Ishikawa (cell line): ENCODE results near the gene LGI1.
A peak's percentile ranks its signal among the peaks of the same experiment; 100 is the strongest.

Source experiments
- CEBPB ChIP-seq: IDR thresholded peaks from 2 replicates; pipeline ENCODE4 v1.6.1; 2012
- CREB1 ChIP-seq: IDR thresholded peaks from 2 replicates; pipeline ENCODE4 v1.6.1; 2012; ENCODE audit warnings: low read depth
- EGR1 ChIP-seq: IDR thresholded peaks from 2 replicates; pipeline ENCODE4 v1.6.1; 2012
- EP300 ChIP-seq: IDR thresholded peaks from 2 replicates; pipeline ENCODE4 v1.6.1; 2012; ENCODE audit warnings: borderline replicate concordance
- FOXM1 ChIP-seq: IDR thresholded peaks from 2 replicates; pipeline ENCODE4 v1.6.1; 2012; ENCODE audit warnings: low read depth, borderline replicate concordance
- NFIC ChIP-seq: IDR thresholded peaks from 2 replicates; pipeline ENCODE4 v1.6.1; 2012
- RAD21 ChIP-seq: IDR thresholded peaks from 2 replicates; pipeline ENCODE4 v1.6.1; 2012; ENCODE audit warnings: low read depth
- TAF1 ChIP-seq: IDR thresholded peaks from 2 replicates; pipeline ENCODE4 v1.6.1; 2012; ENCODE audit warnings: low read depth, mild to moderate bottlenecking
- TCF12 ChIP-seq: IDR thresholded peaks from 2 replicates; pipeline ENCODE4 v1.6.1; 2012; ENCODE audit warnings: low read depth
- TEAD4 ChIP-seq: IDR thresholded peaks from 2 replicates; pipeline ENCODE4 v1.6.1; 2012
- YY1 ChIP-seq: IDR thresholded peaks from 2 replicates; pipeline ENCODE4 v1.6.1; 2012; ENCODE audit warnings: low read depth
- ZBTB7A ChIP-seq: IDR thresholded peaks from 2 replicates; pipeline ENCODE4 v1.6.1; 2012; ENCODE audit warnings: low read depth
- TF ChIP-seq, protein P1 (sequence below): IDR thresholded peaks from 2 replicates; pipeline ENCODE4 v1.6.1; 2012; ENCODE audit warnings: low read depth, mild to moderate bottlenecking
- TF ChIP-seq, protein P2 (sequence below): IDR thresholded peaks from 2 replicates; pipeline ENCODE4 v1.6.1; 2012
- TF ChIP-seq, protein P3 (sequence below): IDR thresholded peaks from 2 replicates; pipeline ENCODE4 v1.6.1; 2012

LGI1 gene

DNA sequence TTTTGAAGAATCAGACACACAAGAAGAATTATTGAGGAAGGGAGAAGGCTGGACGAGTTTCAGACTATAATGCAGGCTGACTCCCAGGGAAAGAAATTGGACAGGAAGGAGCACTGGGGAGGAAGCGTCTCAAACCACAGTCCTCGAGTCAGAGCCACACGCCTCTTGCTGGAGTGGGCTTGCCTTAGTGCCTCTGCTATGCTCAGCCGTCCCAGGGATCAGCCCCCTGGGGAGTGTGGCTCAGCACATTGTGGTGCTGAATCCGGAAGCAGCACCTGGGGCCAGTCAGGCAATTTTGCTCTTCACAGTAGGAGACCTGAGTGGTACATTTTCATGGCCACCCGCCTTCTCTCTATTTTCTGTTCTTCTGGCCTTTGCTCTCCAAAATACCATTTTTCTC lies 68.6 kb downstream of the LGI1 start:
- TF ChIP-seq TEAD4 (0 out of 2 replicates have a peak, but pooled peaks have one; percentile 4), TCF12 (0 out of 2 replicates have a peak, but pooled peaks have one; percentile 69)
- TF ChIP-seq, protein P1, sequence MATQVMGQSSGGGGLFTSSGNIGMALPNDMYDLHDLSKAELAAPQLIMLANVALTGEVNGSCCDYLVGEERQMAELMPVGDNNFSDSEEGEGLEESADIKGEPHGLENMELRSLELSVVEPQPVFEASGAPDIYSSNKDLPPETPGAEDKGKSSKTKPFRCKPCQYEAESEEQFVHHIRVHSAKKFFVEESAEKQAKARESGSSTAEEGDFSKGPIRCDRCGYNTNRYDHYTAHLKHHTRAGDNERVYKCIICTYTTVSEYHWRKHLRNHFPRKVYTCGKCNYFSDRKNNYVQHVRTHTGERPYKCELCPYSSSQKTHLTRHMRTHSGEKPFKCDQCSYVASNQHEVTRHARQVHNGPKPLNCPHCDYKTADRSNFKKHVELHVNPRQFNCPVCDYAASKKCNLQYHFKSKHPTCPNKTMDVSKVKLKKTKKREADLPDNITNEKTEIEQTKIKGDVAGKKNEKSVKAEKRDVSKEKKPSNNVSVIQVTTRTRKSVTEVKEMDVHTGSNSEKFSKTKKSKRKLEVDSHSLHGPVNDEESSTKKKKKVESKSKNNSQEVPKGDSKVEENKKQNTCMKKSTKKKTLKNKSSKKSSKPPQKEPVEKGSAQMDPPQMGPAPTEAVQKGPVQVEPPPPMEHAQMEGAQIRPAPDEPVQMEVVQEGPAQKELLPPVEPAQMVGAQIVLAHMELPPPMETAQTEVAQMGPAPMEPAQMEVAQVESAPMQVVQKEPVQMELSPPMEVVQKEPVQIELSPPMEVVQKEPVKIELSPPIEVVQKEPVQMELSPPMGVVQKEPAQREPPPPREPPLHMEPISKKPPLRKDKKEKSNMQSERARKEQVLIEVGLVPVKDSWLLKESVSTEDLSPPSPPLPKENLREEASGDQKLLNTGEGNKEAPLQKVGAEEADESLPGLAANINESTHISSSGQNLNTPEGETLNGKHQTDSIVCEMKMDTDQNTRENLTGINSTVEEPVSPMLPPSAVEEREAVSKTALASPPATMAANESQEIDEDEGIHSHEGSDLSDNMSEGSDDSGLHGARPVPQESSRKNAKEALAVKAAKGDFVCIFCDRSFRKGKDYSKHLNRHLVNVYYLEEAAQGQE: peak; percentile 35; the same call in 1 of the 2 replicates
- TF ChIP-seq, protein P2, sequence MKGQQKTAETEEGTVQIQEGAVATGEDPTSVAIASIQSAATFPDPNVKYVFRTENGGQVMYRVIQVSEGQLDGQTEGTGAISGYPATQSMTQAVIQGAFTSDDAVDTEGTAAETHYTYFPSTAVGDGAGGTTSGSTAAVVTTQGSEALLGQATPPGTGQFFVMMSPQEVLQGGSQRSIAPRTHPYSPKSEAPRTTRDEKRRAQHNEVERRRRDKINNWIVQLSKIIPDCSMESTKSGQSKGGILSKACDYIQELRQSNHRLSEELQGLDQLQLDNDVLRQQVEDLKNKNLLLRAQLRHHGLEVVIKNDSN: no peak

DNA sequence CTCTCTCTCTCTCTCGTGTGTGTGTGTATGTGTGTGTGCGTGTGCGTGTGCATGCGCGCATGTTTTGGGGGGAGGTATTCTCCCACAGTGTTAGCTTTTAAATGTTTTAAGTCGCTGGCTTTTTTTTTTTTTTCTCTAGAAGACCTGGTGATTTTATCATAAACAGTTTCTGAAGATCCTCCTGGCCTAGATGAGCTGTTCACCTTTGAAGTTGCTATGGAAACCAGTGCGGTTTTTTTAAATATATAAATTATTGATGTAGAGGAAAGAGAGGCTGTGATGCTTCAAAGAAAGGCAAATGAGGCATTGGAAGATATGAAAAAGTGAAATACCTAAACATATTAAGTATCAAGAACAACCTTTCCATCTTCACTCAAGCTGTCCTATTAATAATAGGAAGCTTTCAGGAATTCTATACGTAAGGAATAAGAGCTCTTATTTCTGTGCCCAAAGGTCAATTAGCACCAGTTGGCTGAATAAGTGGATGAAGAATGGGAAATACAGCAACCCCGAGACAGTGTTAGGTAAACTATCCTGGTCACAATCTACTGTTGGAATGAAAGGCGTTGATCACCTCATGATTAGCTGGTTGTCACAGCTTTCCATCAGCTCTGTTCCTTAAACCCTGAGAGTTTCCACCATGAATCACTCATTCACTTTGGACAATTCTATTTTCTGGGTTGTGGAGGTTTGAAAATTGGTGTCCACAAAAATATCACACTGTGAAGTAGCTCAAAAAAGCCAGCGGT lies 69.5 kb downstream of the LGI1 start:
- TF ChIP-seq, protein P1: no peak
- TF ChIP-seq, protein P2: no peak

DNA sequence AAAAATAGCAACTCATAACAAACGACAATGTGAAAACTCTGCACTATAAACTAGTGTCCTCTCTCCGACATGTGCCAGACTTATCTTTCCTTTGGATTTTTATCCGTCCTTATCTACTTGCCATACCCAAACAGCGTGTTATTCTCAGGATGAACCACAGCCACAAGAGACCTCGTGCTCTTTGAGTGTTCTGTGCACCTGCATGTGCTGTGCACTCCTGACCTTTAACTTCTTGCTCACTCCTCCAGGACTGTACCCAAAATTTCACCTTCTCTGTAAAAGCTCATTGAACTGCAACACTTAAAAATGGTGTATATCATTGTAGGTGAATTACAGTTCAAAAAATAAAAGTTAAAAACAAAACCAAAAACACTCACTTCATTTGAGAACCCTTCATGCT lies 78.0 kb downstream of the LGI1 start:
- no peak for TF ChIP-seq TAF1
- TF ChIP-seq YY1: no peak
- TF ChIP-seq, protein P3, sequence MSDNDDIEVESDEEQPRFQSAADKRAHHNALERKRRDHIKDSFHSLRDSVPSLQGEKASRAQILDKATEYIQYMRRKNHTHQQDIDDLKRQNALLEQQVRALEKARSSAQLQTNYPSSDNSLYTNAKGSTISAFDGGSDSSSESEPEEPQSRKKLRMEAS: no peak
- no peak for TF ChIP-seq NFIC
- TF ChIP-seq, protein P2: no peak
- TF ChIP-seq CEBPB: no peak
- TF ChIP-seq, protein P1: no peak
- no peak for TF ChIP-seq RAD21
- TF ChIP-seq EP300: no peak
- no peak for TF ChIP-seq TEAD4
- no peak for TF ChIP-seq EGR1

DNA sequence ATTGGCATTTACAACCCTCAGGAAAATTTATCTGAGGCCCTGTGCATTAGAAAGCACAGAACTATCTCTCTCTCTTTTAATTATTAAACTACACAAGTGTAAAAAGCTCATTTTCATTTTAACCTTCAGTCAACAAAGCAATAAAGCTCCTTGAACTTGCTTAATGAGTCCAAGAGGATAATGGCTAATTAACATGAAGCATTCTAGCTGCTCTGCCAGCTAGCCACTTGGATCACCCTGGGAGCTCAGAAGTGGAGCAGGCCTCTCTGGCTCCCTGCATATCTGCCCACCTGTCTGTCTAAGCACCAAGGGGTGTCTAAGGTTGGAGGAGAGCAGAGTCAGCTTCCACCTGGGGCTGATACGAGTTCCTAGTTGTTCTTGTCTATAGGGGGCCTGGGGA lies 80.1 kb downstream of the LGI1 start:
- TF ChIP-seq CREB1 (no peak), RAD21 (no peak), CEBPB (no peak), TCF12 (no peak), YY1 (no peak), NFIC (no peak), EGR1 (no peak), EP300 (no peak), TEAD4 (no peak), TAF1 (no peak), FOXM1 (no peak), ZBTB7A (no peak)
- TF ChIP-seq, protein P1: no peak
- TF ChIP-seq, protein P3: no peak
- TF ChIP-seq, protein P2: no peak
